HG03135 (cell line): ENCODE measurements around the gene ADCY9.
"Not testable (repeated sequence)": the region's sequence is repeated elsewhere in the genome, so short reads cannot be mapped to it uniquely, and the experiment has no call there.

Experiments
- ATAC-seq: cut with Tn5 transposase; IDR thresholded peaks from one replicate; pipeline ENCODE4 v1.9.1; 2021; ENCODE audit warnings: mild to moderate bottlenecking, moderate library complexity; ENCODE audit not compliant: unreplicated experiment

Gene ADCY9

GRCh38 chr16:3953728-3954410 lies 162.4 kb downstream of the ADCY9 start:
- ATAC-seq = no peak

- ATAC-seq = no peak
These were observed 163.5 kb downstream of the ADCY9 start for GRCh38 chr16:3952737-3953131.

- no peak for ATAC-seq
These were observed 164.1 kb downstream of the ADCY9 start for GRCh38 chr16:3951861-3952736.

GRCh38 chr16:3951380-3951779 lies 164.9 kb downstream of the ADCY9 start:
- ATAC-seq = not testable (repeated sequence)

GRCh38 chr16:3950343-3951193 lies 165.7 kb downstream of the ADCY9 start:
- no peak for ATAC-seq

GRCh38 chr16:3949946-3950342 lies 166.3 kb downstream of the ADCY9 start:
- ATAC-seq = no peak

GRCh38 chr16:3949287-3949686 lies 167.0 kb downstream of the ADCY9 start:
- ATAC-seq = no peak

- ATAC-seq = no peak
These were observed 167.8 kb downstream of the ADCY9 start for GRCh38 chr16:3948378-3948995.

GRCh38 chr16:3946604-3947180 lies 169.6 kb downstream of the ADCY9 start:
- ATAC-seq = no peak

- ATAC-seq = no peak
These were observed 170.3 kb downstream of the ADCY9 start for GRCh38 chr16:3945751-3946603.

- ATAC-seq = not testable (repeated sequence)
These were observed 171.8 kb downstream of the ADCY9 start for GRCh38 chr16:3944457-3944856.

GRCh38 chr16:3942146-3942545 lies 174.1 kb downstream of the ADCY9 start:
- not testable (repeated sequence) for ATAC-seq

- no peak for ATAC-seq
These were observed 177.2 kb downstream of the ADCY9 start for GRCh38 chr16:3938843-3939624.

- ATAC-seq = no peak
These were observed 177.8 kb downstream of the ADCY9 start for GRCh38 chr16:3938471-3938842.

- no peak for ATAC-seq
These were observed 179.0 kb downstream of the ADCY9 start for GRCh38 chr16:3937066-3937875.

GRCh38 chr16:3935921-3936320 lies 180.3 kb downstream of the ADCY9 start:
- ATAC-seq = no peak

- no peak for ATAC-seq
These were observed 181.6 kb downstream of the ADCY9 start for GRCh38 chr16:3934491-3935181.
